Activated T-cell treated with anti-CD3 and anti-CD28 coated beads for 1 hour (primary cell): ENCODE results near the gene NIPAL1.

Source experiments
- DNase-seq: peaks from one replicate; pipeline ENCODE4 v3.0.0-alpha.2; 2020; ENCODE audit warnings: low read depth

NIPAL1 gene

GRCh38 chr4:48067536-48067935 is 51.0 kb downstream of the NIPAL1 start:
- DNase-seq, result no peak

- no peak for DNase-seq
Measured at GRCh38 chr4:48068182-48068581, 51.6 kb downstream of the NIPAL1 start.

- no peak for DNase-seq
Measured at GRCh38 chr4:48069026-48069425, 52.5 kb downstream of the NIPAL1 start.

GRCh38 chr4:48071191-48071590 is 54.6 kb downstream of the NIPAL1 start:
- DNase-seq, result no peak

- DNase-seq, result no peak
Measured at GRCh38 chr4:48073567-48074103, 57.1 kb downstream of the NIPAL1 start.

- DNase-seq, result no peak
Measured at GRCh38 chr4:48074657-48075056, 58.1 kb downstream of the NIPAL1 start.

- DNase-seq, result no peak
Measured at GRCh38 chr4:48078425-48078824, 61.9 kb downstream of the NIPAL1 start.

- DNase-seq, result no peak
Measured at GRCh38 chr4:48078862-48079655, 62.5 kb downstream of the NIPAL1 start.

GRCh38 chr4:48079972-48080391 is 63.4 kb downstream of the NIPAL1 start:
- no peak for DNase-seq

GRCh38 chr4:48081196-48081595 is 64.6 kb downstream of the NIPAL1 start:
- DNase-seq, result no peak

GRCh38 chr4:48082956-48083355 is 66.4 kb downstream of the NIPAL1 start:
- DNase-seq, result no peak

- DNase-seq, result no peak
Measured at GRCh38 chr4:48085821-48086589, 69.4 kb downstream of the NIPAL1 start.
